ENCODE results near the gene SDK1.

Gene SDK1

GRCh38 chr7:4124556-4125477, 823.8 kb downstream of the SDK1 start:
- Histone ChIP-seq H3K27me3 (ENCODE audit: insufficient read depth, low read depth, severe bottlenecking) (no peaks in the 10 kb centered on the region), H3K9me3 (ENCODE audit: severe bottlenecking) (no peaks in the 10 kb centered on the region), H3K36me3 (no peaks in the 10 kb centered on the region), H3K4me3 (ENCODE audit: low read depth, low read length) (no peak overlapping the region), H3K27ac (no peak overlapping the region)
- DNase-seq: no peak
- TF ChIP-seq CTCF (IDR thresholded peaks at IDR 0.05; ENCODE audit: low read depth, low read length): no peak

- H3K4me3 ChIP-seq (ENCODE audit: low read depth, low read length): no peak overlapping the region
Observed at GRCh38 chr7:4127909-4128560, 827.0 kb downstream of the SDK1 start.

GRCh38 chr7:4129481-4130122, 828.5 kb downstream of the SDK1 start:
- H3K27ac ChIP-seq: no peak overlapping the region
- H3K27me3 ChIP-seq (ENCODE audit: insufficient read depth, low read depth, severe bottlenecking): no peaks in the 10 kb centered on the region
- no peak overlapping the region for H3K4me3 ChIP-seq (ENCODE audit: low read depth, low read length)
- H3K9me3 ChIP-seq (ENCODE audit: severe bottlenecking): no peaks in the 10 kb centered on the region
- DNase-seq: no peak
- no peaks in the 10 kb centered on the region; the same call in 1 of the 2 replicates for H3K36me3 ChIP-seq
- no peak for TF ChIP-seq CTCF (IDR thresholded peaks at IDR 0.05; ENCODE audit: low read depth, low read length)

More at GRCh38 chr7:4127909-4128560, 827.0 kb downstream of the SDK1 start:
- Histone ChIP-seq H3K27me3 (ENCODE audit: insufficient read depth, low read depth, severe bottlenecking) (no peaks in the 10 kb centered on the region), H3K27ac (no peak overlapping the region), H3K36me3 (no peaks in the 10 kb centered on the region; the same call in 1 of the 2 replicates), H3K9me3 (ENCODE audit: severe bottlenecking) (no peaks in the 10 kb centered on the region)
- TF ChIP-seq CTCF (IDR thresholded peaks at IDR 0.05; ENCODE audit: low read depth, low read length): no peak
- no peak for DNase-seq

- Histone ChIP-seq H3K4me3 (ENCODE audit: low read depth, low read length) (no peak overlapping the region), H3K9me3 (ENCODE audit: severe bottlenecking) (no peaks in the 10 kb centered on the region), H3K27ac (no peak overlapping the region), H3K36me3 (peaks cover 6% of the 10 kb centered on the region; the same call in 1 of the 2 replicates), H3K27me3 (ENCODE audit: insufficient read depth, low read depth, severe bottlenecking) (no peaks in the 10 kb centered on the region)
- TF ChIP-seq CTCF (IDR thresholded peaks at IDR 0.05; ENCODE audit: low read depth, low read length): peak; percentile 76
- DNase-seq: peak; percentile 67
Observed at GRCh38 chr7:4131063-4131462, 830.0 kb downstream of the SDK1 start.

GRCh38 chr7:4132221-4132620, 831.2 kb downstream of the SDK1 start:
- DNase-seq: no peak
- no peak for TF ChIP-seq CTCF (IDR thresholded peaks at IDR 0.05; ENCODE audit: low read depth, low read length)
- H3K9me3 ChIP-seq (ENCODE audit: severe bottlenecking): no peaks in the 10 kb centered on the region
- H3K27ac ChIP-seq: no peak overlapping the region
- H3K27me3 ChIP-seq (ENCODE audit: insufficient read depth, low read depth, severe bottlenecking): no peaks in the 10 kb centered on the region
- peaks cover 6% of the 10 kb centered on the region; the same call in 1 of the 2 replicates for H3K36me3 ChIP-seq
- H3K4me3 ChIP-seq (ENCODE audit: low read depth, low read length): no peak overlapping the region
